Measurements from ENCODE around the gene SPINDOC. TPM values are rescaled to one million over a fixed set of nuclear protein-coding genes. Genes with fewer than 3 reads are reported as not detected.

The SPINDOC gene
- total and polyA plus RNA-seq, 9 of the 15 experiments (the other 6 are each of a cell fraction or from before 2014, with no cell fraction given) = 0.70 to 36.3 (median 19.6) TPM

- Histone ChIP-seq H3K9ac (ENCODE audit: insufficient read depth in 1 of 2, low read depth in 2 of 2, low read length in 2 of 2) (peak overlapping the region in 1 of 2 experiments; percentile 83; a peak in 1 of 4 replicates), H4K20me1 (replicated peaks; ENCODE audit: control insufficient read depth, insufficient read depth, low read length) (peaks cover 37% of the 10 kb centered on the region), H3K9me3 (replicated peaks; ENCODE audit: control insufficient read depth, insufficient read depth, low read depth, low read length) (no peaks in the 10 kb centered on the region), H3K27me3 (ENCODE audit: control insufficient read depth in 2 of 2, insufficient read depth in 2 of 2, low read length in 2 of 2) (no peaks in the 10 kb centered on the region), H3K4me2 (ENCODE audit: insufficient read depth, low read length) (peak overlapping the region; percentile 93; the same call in 1 of the 2 replicates), H2AFZ (ENCODE audit: low read depth, low read length) (no peak overlapping the region), H3K4me3 (no peak overlapping the region), H3K9me1 (ENCODE audit: control insufficient read depth, insufficient read depth, low read length) (peaks cover 5% of the 10 kb centered on the region), H3K79me2 (ENCODE audit: control insufficient read depth, insufficient read depth, low read length) (peaks cover 73% of the 10 kb centered on the region), H3K36me3 (ENCODE audit: control insufficient read depth, insufficient read depth, low read length) (peaks cover 48% of the 10 kb centered on the region; the same call in 2 of the 3 replicates), H3K27ac (ENCODE audit: extremely low read depth, low read depth, low read length) (no peak overlapping the region), H3K4me1 (replicated peaks in 1 of 2; ENCODE audit: control insufficient read depth in 2 of 2, insufficient read depth in 2 of 2, low read length in 2 of 2) (peaks cover 34 to 47% of the 10 kb centered on the region in 2 experiments)
- 62% methylated on average over 3 of the region's 3 CpGs for WGBS (ENCODE audit: insufficient coverage, low coverage, missing lambda C conversion rate)
- CTCF ChIA-PET (ENCODE audit: low intra/inter-chr PET ratio) = no interaction called here
- no peak for TF ChIP-seq MTA2 (IDR thresholded peaks at IDR 0.05; ENCODE audit: low read depth)
- TF ChIP-seq ASH1L (IDR thresholded peaks at IDR 0.05; ENCODE audit: borderline replicate concordance, low read depth, partially characterized antibody) = no peak
- no peak for TF ChIP-seq PBX2 (CRISPR knock-in tag; IDR thresholded peaks at IDR 0.05; ENCODE audit: low read depth)
- no peak for TF ChIP-seq PBX2 (tag; conservative IDR thresholded peaks at IDR 0.05; ENCODE audit: low read depth)
- TF ChIP-seq TFAM (CRISPR knock-in tag; conservative IDR thresholded peaks at IDR 0.05) = no peak
- no peak for TF ChIP-seq HDGF (IDR thresholded peaks at IDR 0.05)
- TF ChIP-seq MYC (IDR thresholded peaks at IDR 0.05; ENCODE audit: low read depth, low read length) = no peak
- TF ChIP-seq MYC (CRISPR knock-in tag; IDR thresholded peaks at IDR 0.05; ENCODE audit: borderline replicate concordance, low read depth) = no peak
- TF ChIP-seq SREBF1 (IDR thresholded peaks at IDR 0.05; ENCODE audit: borderline replicate concordance, low read depth, low read length) = no peak
- no peak for ATAC-seq
- POLR2A ChIA-PET = interaction anchor here (0.6 to 1.0 kb wide), 2 partner anchors 9 to 24 kb away, joined by 3 read pairs; no protein-coding TSS in a partner anchor
- DNase-seq (ENCODE audit: extremely low read depth in 1 of 4, low spot score in 3 of 4) = no peak
- intact Hi-C loops (cut with micrococcal nuclease) = no loop called here
- in situ Hi-C loops (cut with MboI) = no loop called here
- BruUV-seq (replicated peaks) = no TSS peak
- FAIRE-seq = no peak
Observed at GRCh38 chr11:63841554-63841953, 28.3 kb downstream of the SPINDOC start.

Data from K562 (cell line).